ENCODE measurements around the gene C12orf56. TPM values are rescaled to one million over a fixed set of nuclear protein-coding genes. Genes with fewer than 3 reads are reported as not detected.

Gene C12orf56
- polyA plus RNA-seq, 2 of the 4 experiments (the other 2 are of a cell fraction), result 0.05 to 0.22 TPM

DNA sequence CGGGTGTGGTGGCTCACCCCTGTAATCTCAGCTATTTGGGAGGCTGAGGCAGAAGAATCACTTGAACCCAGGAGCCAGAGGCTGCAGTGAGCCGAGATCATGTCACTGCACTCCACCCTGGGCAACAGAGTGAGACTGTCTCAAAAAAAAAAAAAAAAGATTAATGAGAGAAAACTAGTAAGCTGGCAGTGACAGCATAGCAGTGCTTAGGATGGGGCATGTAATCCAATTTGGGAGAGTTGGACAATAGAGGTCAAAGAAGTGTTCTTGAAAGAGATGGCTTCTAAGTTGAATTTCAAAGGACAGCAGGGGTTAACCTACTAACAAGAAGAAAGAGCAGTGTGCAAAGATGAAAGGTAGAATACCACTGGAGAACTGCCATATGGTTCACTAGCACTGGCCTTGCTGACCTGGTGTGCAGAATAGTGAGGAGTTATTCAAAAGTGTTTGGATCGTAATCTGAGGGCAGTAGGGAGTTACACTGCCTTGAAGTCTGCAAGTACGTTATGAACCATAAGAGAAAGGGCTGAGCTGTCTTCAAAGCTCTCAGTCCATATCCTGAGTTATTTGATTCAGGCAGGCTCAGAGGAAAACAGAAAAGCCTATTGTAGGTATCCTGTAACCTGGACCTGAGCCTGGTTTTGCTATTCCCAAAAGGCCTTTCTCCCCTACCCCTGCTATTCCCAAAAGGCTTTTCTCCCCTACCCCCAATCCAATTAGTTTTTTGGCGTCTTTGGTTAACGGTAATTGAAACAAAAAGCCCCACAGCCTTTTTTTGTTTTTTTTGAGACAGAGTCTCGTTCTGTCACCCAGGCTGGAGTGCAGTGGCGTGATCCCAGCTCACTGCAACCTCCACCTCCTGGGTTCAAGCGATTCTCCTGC is 17.0 kb upstream of the C12orf56 start (continued):
- no peak for TF ChIP-seq PHF8 (IDR thresholded peaks at IDR 0.05; ENCODE audit: borderline replicate concordance, low read depth)

DNA sequence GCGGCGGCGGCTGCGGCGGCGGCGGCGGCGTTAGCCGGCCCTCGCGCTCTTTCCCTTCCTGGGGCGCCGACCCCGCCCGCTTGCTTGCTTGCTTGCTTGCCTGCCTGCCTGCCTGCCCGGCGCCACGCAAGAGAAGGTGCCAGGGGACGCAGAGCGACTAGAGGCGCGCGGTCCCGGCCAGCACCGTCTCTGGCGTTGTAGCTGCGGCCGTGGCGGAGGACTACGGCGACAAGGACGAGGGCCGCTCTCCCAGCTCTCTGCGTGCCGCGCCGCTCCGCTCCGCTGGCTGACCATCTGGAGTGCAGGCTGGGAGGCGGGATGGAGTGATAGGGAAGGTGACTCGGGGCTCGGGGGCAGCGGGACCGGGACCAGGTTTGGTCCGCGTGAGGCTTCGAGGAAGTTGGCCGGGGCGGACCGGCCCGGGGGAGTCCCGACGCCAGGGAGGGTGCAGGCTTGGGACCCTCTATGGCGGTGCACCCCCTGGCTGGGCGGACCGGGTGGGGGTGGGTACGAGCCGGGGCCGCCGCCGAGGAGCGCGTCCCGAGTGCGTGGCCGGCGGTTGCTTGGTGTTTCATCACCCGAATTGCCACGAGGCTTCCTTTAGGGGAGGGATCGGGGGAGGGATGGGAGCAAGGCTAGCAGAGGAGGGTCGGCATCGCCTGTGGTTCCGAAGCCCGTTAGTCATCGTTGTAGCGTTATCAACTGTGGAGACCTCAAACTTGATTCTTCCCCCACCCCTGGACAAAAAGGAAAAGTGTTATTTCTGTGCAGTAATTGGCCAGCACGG is 14.1 kb upstream of the C12orf56 start:
- no peaks in the 10 kb centered on the region for H3K9me3 ChIP-seq
- peaks cover 39% of the 10 kb centered on the region; the same call in 2 of the 3 replicates for H3K4me1 ChIP-seq
- ChIA-PET POLR2A (interaction anchor here (0.6 to 1.4 kb wide), 5 partner anchors 8 to 561 kb away, joined by 3 to 5 read pairs (median 5); partner anchors contain the start of gene KICS2), CTCF (no interaction called here)
- TF ChIP-seq EHMT2 (IDR thresholded peaks at IDR 0.05; ENCODE audit: low read depth) (no peak), MYC (IDR thresholded peaks at IDR 0.05; ENCODE audit: borderline replicate concordance, low read length) (peak; percentile 98), POLR2A (IDR thresholded peaks at IDR 0.05; ENCODE audit: low read length) (peak; percentile 55), GATA3 (IDR thresholded peaks at IDR 0.05; ENCODE audit: borderline replicate concordance) (no peak), HDAC2 (IDR thresholded peaks at IDR 0.05) (no peak), JUN (IDR thresholded peaks at IDR 0.05) (peak; percentile 51 to 85; a peak in 3 of 5 replicates), PHF8 (IDR thresholded peaks at IDR 0.05; ENCODE audit: borderline replicate concordance, low read depth) (peak; percentile 68), TFCP2L1 (CRISPR knock-in tag; IDR thresholded peaks at IDR 0.05) (peak; percentile 78; the same call in 1 of the 2 replicates), CHD4 (IDR thresholded peaks at IDR 0.05; ENCODE audit: borderline replicate concordance) (no peak), NFE2L2 (conservative IDR thresholded peaks at IDR 0.05; ENCODE audit: low read length) (no peak), HOXB5 (CRISPR knock-in tag; IDR thresholded peaks at IDR 0.05) (no peak), RNF2 (IDR thresholded peaks at IDR 0.05; ENCODE audit: borderline replicate concordance, low read depth) (no peak), FOSL2 (IDR thresholded peaks at IDR 0.05) (no peak), FOSL2 (CRISPR knock-in tag; IDR thresholded peaks at IDR 0.05) (peak; percentile 75; the same call in 1 of the 2 replicates), CBX8 (IDR thresholded peaks at IDR 0.05) (no peak), RARB (CRISPR knock-in tag; IDR thresholded peaks at IDR 0.05) (peak; percentile 77), CEBPB (IDR thresholded peaks at IDR 0.05) (peak; percentile 86 to 87; a peak in 3 of 4 replicates)
- TF ChIP-seq, protein P1, sequence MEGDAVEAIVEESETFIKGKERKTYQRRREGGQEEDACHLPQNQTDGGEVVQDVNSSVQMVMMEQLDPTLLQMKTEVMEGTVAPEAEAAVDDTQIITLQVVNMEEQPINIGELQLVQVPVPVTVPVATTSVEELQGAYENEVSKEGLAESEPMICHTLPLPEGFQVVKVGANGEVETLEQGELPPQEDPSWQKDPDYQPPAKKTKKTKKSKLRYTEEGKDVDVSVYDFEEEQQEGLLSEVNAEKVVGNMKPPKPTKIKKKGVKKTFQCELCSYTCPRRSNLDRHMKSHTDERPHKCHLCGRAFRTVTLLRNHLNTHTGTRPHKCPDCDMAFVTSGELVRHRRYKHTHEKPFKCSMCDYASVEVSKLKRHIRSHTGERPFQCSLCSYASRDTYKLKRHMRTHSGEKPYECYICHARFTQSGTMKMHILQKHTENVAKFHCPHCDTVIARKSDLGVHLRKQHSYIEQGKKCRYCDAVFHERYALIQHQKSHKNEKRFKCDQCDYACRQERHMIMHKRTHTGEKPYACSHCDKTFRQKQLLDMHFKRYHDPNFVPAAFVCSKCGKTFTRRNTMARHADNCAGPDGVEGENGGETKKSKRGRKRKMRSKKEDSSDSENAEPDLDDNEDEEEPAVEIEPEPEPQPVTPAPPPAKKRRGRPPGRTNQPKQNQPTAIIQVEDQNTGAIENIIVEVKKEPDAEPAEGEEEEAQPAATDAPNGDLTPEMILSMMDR (IDR thresholded peaks at IDR 0.05), result no peak
- TF ChIP-seq, protein P2, sequence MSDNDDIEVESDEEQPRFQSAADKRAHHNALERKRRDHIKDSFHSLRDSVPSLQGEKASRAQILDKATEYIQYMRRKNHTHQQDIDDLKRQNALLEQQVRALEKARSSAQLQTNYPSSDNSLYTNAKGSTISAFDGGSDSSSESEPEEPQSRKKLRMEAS (IDR thresholded peaks at IDR 0.05), result peak; percentile 97
- TF ChIP-seq, protein P3, sequence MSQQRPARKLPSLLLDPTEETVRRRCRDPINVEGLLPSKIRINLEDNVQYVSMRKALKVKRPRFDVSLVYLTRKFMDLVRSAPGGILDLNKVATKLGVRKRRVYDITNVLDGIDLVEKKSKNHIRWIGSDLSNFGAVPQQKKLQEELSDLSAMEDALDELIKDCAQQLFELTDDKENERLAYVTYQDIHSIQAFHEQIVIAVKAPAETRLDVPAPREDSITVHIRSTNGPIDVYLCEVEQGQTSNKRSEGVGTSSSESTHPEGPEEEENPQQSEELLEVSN (IDR thresholded peaks at IDR 0.05; ENCODE audit: borderline replicate concordance, low read depth), result 0 out of 2 replicates have a peak, but pooled peaks have one; percentile 48
- TF ChIP-seq, protein P4, sequence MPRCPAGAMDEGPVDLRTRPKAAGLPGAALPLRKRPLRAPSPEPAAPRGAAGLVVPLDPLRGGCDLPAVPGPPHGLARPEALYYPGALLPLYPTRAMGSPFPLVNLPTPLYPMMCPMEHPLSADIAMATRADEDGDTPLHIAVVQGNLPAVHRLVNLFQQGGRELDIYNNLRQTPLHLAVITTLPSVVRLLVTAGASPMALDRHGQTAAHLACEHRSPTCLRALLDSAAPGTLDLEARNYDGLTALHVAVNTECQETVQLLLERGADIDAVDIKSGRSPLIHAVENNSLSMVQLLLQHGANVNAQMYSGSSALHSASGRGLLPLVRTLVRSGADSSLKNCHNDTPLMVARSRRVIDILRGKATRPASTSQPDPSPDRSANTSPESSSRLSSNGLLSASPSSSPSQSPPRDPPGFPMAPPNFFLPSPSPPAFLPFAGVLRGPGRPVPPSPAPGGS (IDR thresholded peaks at IDR 0.05), result peak; percentile 61; the same call in 2 of the 3 replicates
- ATAC-seq (peak; percentile 74 to 86), FAIRE-seq (no peak), DNase-seq (ENCODE audit: low read depth in 1 of 2, low spot score in 1 of 2) (peak; percentile 66 to 83)
- H3K27ac ChIP-seq, result peak overlapping the region; percentile 99
- under 1% methylated on average over 30 of the region's 78 CpGs for WGBS (ENCODE audit: missing lambda C conversion rate)
- peak overlapping the region; percentile 77 for H3K4me2 ChIP-seq
- peak overlapping the region; percentile 85 for H3K4me3 ChIP-seq

Measured in A549 (cell line).